LNCAP (cell line): ENCODE results near the gene HLF.

ENCODE experiments used
- TF ChIP-seq, protein P1 (sequence below): fragments of 450-650 bp; IDR thresholded peaks from 2 replicates; pipeline ENCODE4 v1.5.1; 2017; ENCODE audit warnings: mild to moderate bottlenecking

The HLF gene

DNA sequence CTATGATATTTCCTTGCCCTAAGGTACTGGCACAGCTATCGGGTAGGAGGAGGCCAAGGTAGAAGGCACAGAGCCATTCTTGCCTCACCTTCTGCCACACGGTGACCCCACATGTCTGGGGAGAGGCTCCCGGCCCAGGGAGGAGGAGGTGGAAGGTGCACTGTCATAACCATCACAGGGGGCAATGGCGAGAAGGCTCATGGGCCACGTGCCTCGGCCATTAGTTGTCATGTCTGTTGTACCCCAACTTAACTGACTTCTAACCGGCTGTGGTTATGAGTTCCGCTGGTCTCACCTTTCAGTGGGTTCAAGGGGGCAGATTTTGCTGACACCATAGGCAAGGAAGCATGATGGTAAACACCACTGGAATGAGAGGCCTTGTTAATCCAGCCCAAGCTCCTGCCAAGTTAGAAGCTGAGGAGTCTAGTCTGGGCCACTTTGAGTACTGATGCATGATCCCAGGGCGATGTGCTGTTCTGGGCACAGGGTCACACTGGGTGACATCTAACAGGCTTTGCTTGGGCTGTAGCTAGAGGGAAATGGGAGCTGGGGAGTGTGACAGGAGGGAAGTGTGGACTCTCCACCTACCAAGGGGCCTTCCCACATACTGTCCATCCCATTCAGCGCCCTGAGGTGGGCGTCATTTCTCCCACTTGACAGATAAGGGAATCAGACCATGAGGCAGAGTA is 39.6 kb downstream of the HLF start:
- TF ChIP-seq, protein P1, sequence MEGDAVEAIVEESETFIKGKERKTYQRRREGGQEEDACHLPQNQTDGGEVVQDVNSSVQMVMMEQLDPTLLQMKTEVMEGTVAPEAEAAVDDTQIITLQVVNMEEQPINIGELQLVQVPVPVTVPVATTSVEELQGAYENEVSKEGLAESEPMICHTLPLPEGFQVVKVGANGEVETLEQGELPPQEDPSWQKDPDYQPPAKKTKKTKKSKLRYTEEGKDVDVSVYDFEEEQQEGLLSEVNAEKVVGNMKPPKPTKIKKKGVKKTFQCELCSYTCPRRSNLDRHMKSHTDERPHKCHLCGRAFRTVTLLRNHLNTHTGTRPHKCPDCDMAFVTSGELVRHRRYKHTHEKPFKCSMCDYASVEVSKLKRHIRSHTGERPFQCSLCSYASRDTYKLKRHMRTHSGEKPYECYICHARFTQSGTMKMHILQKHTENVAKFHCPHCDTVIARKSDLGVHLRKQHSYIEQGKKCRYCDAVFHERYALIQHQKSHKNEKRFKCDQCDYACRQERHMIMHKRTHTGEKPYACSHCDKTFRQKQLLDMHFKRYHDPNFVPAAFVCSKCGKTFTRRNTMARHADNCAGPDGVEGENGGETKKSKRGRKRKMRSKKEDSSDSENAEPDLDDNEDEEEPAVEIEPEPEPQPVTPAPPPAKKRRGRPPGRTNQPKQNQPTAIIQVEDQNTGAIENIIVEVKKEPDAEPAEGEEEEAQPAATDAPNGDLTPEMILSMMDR, result no peak

DNA sequence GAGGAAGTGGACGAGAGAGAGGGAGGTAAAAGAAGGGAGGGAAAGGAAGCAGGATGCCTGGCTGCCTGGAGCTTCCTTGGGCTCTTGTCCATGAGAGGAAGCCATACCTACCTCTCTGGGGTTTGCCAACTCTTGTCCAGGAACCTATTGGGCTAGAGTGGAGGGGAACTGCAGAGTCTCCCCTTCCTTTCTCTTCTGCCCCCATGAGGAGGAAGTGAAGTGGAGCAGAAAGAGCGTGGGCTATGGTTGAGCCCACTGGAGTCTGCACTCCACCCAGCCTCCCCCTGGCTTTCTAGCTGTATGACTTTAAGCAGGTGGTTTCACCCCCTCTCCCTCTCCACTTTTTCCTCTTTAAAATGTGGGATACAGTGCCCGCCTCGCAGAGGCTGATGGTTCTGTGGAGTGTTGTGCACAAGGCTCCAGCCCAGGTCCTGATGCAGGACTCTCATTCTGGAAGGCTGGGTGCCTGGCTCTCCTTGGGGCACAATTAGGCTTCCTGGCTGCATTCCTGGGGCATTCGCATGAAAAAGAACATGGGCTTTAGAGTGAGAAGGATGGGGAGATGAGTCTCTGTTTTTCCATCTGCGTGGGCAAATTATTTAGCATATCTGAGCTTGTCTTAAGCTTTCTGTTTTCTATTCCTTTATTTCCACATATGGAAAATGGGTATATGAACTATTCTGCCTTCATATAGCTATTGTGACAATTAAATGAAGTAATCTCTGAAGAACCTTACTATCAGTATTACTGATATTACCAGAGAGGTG is 40.7 kb downstream of the HLF start:
- TF ChIP-seq, protein P1, result no peak

DNA sequence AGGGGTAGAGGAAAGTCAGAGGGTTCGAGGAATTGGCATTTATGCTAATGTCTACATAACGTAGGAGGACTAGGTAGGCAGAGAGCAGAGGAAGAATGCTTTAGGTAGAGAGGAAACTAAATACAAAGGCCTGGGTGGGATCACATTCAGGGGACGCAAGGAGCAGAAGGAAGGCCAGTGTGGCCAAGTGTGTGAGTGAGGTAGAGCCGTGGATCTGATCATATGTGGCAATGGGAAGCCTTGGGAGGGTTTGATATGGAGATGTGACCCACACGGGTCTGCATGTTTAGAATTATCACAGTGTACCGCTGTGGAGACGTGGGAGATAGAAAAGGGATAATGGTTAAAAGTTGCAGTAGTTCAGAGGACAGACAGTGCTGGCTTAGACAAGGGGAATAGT is 43.1 kb downstream of the HLF start:
- TF ChIP-seq, protein P1, result no peak

DNA sequence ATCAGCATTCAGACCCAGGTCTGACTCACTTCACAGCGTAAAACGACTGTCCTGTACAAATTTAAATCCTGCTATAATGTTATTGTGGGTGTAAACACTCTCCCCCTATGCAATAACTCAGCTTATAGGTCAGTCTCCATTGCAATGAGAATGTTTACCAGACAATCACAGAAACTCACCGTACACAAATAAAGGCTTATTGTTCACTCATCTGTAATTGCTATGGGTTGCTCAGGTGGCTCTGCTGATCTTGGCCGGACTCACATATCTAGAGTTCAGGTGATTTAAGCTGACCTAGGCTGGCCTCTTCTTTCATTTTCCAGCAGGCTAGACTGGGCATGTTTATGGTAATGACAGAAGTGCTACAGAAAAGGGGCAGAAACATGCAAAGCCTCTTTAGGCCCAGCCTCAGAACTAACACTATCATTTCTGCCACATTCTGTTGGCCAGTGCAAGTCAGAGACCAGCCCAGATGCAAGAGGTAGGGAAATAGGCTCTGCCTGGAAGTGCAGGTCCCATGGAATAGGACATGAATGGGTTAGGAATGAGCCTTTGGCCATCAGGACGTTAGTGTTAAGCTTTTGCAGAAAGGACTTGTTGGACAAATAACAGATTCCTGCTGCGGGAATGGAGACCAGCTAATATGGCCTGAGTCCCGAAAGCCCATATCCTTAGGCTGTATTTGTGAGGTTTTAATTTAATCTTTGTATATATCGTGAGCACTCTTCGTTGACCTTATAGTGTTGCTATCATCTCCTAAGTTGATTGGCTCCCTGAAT is 44.0 kb downstream of the HLF start:
- TF ChIP-seq, protein P1, result no peak

DNA sequence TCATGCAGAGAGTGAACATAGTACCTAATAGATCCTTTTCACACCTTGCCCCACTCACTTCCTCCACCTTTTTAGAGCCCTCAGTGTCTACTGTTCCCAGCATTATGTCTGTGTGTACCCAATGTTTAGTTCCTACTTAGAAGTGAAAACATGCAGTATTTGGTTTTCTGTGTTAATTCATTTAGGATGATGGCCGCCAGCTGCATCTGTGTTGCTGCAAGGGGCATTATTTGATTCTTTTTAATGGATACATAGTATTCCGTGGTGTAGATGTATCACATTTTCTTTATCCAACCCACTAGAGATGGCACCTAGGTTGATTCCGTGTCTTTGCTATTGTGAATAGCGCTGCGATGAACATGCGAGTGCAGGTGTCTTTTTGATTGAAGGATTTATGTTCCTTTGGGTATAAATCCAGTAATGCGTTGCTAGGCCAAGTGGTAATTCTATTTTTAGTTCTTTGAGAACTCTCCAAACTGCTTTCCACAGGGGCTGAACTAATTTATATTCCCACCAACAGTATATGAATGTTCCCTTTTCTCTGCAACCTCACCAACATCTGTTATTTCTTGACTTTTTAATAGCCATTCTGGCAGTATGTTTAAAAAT is 47.1 kb downstream of the HLF start:
- TF ChIP-seq, protein P1, result no peak

DNA sequence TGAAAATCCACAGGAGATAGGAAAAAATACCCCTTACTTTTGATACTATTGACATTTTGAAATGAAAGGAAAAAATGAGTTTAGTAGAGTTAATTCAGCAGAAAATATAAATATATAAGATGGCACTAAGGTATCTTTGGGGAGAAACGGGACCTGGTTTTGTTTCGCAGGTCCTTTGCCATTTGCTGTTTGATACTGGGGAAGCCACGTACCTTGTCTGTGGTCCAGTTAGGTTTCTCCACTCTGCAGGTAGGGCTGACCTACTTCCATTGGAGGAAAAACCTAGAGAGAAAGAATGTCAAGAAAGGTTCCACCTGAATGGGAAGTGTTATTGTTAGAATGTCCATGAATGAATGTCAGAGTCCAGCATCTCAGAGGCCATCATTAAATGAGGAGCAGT is 48.1 kb downstream of the HLF start:
- TF ChIP-seq, protein P1, result no peak

DNA sequence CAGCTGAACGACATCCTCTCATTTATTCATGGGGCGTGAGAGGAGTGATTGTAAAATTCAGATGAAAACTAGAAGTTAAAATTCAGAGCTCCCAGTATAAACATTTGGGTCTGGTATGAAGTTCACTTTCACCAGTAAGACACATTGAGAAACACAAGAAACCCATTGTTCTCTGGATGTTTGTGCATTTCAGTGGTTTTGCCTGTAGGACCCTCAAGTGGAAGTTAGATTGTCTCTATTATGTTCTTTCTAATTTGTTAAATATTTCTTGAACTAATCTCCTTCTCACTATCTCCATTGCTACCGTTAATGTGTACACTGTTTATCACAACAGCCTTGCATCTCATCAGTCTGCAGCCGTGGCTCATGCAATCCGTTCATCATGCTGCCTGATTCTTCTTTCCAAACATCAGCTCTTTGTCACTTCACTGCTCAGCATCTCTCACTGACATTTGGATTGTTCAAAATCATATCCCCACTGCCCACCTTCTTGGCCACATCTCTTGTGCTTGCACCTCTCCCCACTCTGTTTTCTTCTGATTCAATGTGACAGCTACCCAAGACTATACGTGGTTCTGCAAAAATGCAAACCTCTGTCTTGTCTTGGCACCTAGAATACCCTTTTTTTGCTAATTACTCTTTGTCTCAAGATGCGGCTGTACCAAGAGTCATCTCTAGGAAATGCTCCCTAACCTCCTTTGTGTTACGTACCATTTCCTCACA is 49.5 kb downstream of the HLF start:
- TF ChIP-seq, protein P1, result no peak
